HepG2 (cell line): ENCODE measurements around the gene EIF2AK2. TPM values are rescaled to one million over a fixed set of nuclear protein-coding genes. Genes with fewer than 3 reads are reported as not detected.

Experiments used
- ARID5B ChIP-seq: IDR thresholded peaks from 2 replicates; pipeline ENCODE4 v1.4.0; 2020; ENCODE audit warnings: mild to moderate bottlenecking, missing genetic modification reagents
- HMGXB4 ChIP-seq, 2 experiments: sonication (generic) in 1 of 2; formaldehyde crosslinking in 1 of 2; IDR thresholded peaks; 2 replicates each; pipeline versions ENCODE4 v1.4.0 to v1.6.1; 2018 to 2020; ENCODE audit warnings: missing genetic modification reagents in 2 of 2, borderline replicate concordance in 1 of 2, low read depth in 1 of 2, mild to moderate bottlenecking in 1 of 2, missing biosample characterization in 1 of 2
- IKZF5 ChIP-seq: IDR thresholded peaks from 2 replicates; pipeline ENCODE4 v1.6.1; 2018; ENCODE audit warnings: missing genetic modification reagents, mild to moderate bottlenecking, missing compliant biosample characterization
- KLF12 ChIP-seq: sonication (generic); formaldehyde crosslinking; IDR thresholded peaks from 2 replicates; pipeline ENCODE4 v1.4.0; 2020; ENCODE audit warnings: missing genetic modification reagents, borderline replicate concordance
- KLF16 ChIP-seq, 2 experiments: sonication (generic) in 1 of 2; formaldehyde crosslinking in 1 of 2; IDR thresholded peaks; 2 replicates each; pipeline versions ENCODE4 v1.6.1 to v1.8.0; 2016 to 2023; ENCODE audit warnings: missing genetic modification reagents in 2 of 2, missing compliant biosample characterization in 1 of 2
- NR2F6 ChIP-seq, 2 experiments: IDR thresholded peaks; 2 replicates each; pipeline ENCODE4 v1.6.1; 2016; ENCODE audit warnings: antibody characterized with exemption in 1 of 2, mild to moderate bottlenecking in 1 of 2
- SATB2 ChIP-seq: sonication (generic); formaldehyde crosslinking; IDR thresholded peaks from 2 replicates; pipeline ENCODE4 v1.5.0; 2020; ENCODE audit warnings: missing genetic modification reagents
- SOX5 ChIP-seq: IDR thresholded peaks from 2 replicates; pipeline ENCODE4 v1.6.1; 2016; ENCODE audit warnings: borderline replicate concordance
- SRF ChIP-seq: IDR thresholded peaks from 2 replicates; pipeline ENCODE4 v1.6.1; 2011; ENCODE audit warnings: mild to moderate bottlenecking, low read depth, low read length, moderate library complexity
- TBX3 ChIP-seq: fragments of 450-650 bp; IDR thresholded peaks from 2 replicates; pipeline ENCODE4 v1.6.1; 2017; ENCODE audit warnings: antibody characterized with exemption, mild to moderate bottlenecking, inconsistent platforms, borderline replicate concordance
- ZBTB20 ChIP-seq: sonication (generic); formaldehyde crosslinking; IDR thresholded peaks from 2 replicates; pipeline ENCODE4 v1.8.1; 2023; ENCODE audit warnings: missing genetic modification reagents, low read depth, mild to moderate bottlenecking, borderline replicate concordance
- ZBTB39 ChIP-seq: sonication (generic); formaldehyde crosslinking; IDR thresholded peaks from 2 replicates; pipeline ENCODE4 v1.5.0; 2020; ENCODE audit warnings: missing genetic modification reagents
- ZGPAT ChIP-seq: IDR thresholded peaks from 2 replicates; pipeline ENCODE4 v1.6.1; 2016; ENCODE audit warnings: mild to moderate bottlenecking
- ZNF614 ChIP-seq: IDR thresholded peaks from 2 replicates; pipeline ENCODE4 v1.6.1; 2018; ENCODE audit warnings: missing biosample characterization, missing genetic modification reagents, inconsistent platforms, borderline replicate concordance
- ZNF790 ChIP-seq: sonication (generic); formaldehyde crosslinking; IDR thresholded peaks from 2 replicates; pipeline ENCODE4 v1.8.0; 2022; ENCODE audit warnings: missing genetic modification reagents, mild to moderate bottlenecking, borderline replicate concordance
- ZNF792 ChIP-seq: IDR thresholded peaks from 2 replicates; pipeline ENCODE4 v1.6.1; 2016
- ZNF83 ChIP-seq: sonication (generic); formaldehyde crosslinking; IDR thresholded peaks from 2 replicates; pipeline ENCODE4 v1.4.0; 2020; ENCODE audit warnings: missing genetic modification reagents, mild to moderate bottlenecking, borderline replicate concordance
- ZSCAN21 ChIP-seq: sonication (generic); formaldehyde crosslinking; IDR thresholded peaks from 2 replicates; pipeline ENCODE4 v1.8.0; 2022; ENCODE audit warnings: mild to moderate bottlenecking, missing genetic modification reagents, moderate library complexity, borderline replicate concordance
- polyA plus RNA-seq, 8 experiments: library from polyadenylated mRNA; depleted of rRNA in 3 of 8; stranded (reverse) in 7 of 8; unstranded in 1 of 8; fragments of >200 nt; fragmentation: Illumina TruSeq in 4 of 8; extraction: Trizol in 4 of 8; gene quantifications; 2 replicates each; pipeline versions ENCODE4 v1.2.1 to v1.2.3, GENCODE V29; 2011 to 2016; ENCODE audit warnings: low read depth in 4 of 8, missing spikeins in 1 of 8, mixed read lengths in 1 of 8; ENCODE audit not compliant: insufficient read depth in 1 of 8
- total RNA-seq, 5 experiments: library from RNA; depleted of rRNA; stranded (reverse); fragments of >200 nt; fragmentation: Illumina TruSeq; extraction: Trizol; gene quantifications; 2 replicates each; pipeline ENCODE4 v1.2.3, GENCODE V29; 2016; ENCODE audit warnings: low read depth in 1 of 5

EIF2AK2 gene
- total and polyA plus RNA-seq, 2 of the 13 experiments (the other 11 are each of a cell fraction or from before 2014, with no cell fraction given) = 10.2 to 26.1 TPM

- TF ChIP-seq ZNF83 (CRISPR knock-in tag) (no peak), KLF12 (CRISPR knock-in tag) (no peak), ZNF614 (CRISPR knock-in tag) (0 out of 2 replicates have a peak, but pooled peaks have one; percentile 44), IKZF5 (CRISPR knock-in tag) (0 out of 2 replicates have a peak, but pooled peaks have one; percentile 49), SATB2 (no peak), ZBTB20 (CRISPR knock-in tag) (no peak), ZNF790 (CRISPR knock-in tag) (no peak), TBX3 (no peak), ZSCAN21 (CRISPR knock-in tag) (no peak), SOX5 (CRISPR knock-in tag) (peak; percentile 53; the same call in 1 of the 2 replicates), HMGXB4 (CRISPR knock-in tag; IDR thresholded peaks at IDR 0.05; ENCODE audit: borderline replicate concordance in 1 of 2, low read depth in 1 of 2) (peak; percentile 37 to 46; a peak in 1 of 4 replicates), ZNF792 (CRISPR knock-in tag) (peak; percentile 52; the same call in 1 of the 2 replicates), KLF16 (CRISPR knock-in tag; IDR thresholded peaks at IDR 0.05) (0 out of 4 replicates have a peak, but pooled peaks of 1 of the 2 experiments have one; percentile 47), ZBTB39 (CRISPR knock-in tag) (no peak), ARID5B (peak; percentile 73), ZGPAT (0 out of 2 replicates have a peak, but pooled peaks have one; percentile 49), NR2F6 (IDR thresholded peaks at IDR 0.05) (no peak), NR2F6 (CRISPR knock-in tag; IDR thresholded peaks at IDR 0.05) (peak; percentile 64), SRF (no peak)
Measured at GRCh38 chr2:37189452-37190153, 32.8 kb upstream of the EIF2AK2 start (continued).
